ENCODE data around the gene ETS2. TPM values are rescaled to one million over a fixed set of nuclear protein-coding genes. Genes with fewer than 3 reads are reported as not detected.
A peak's percentile ranks its signal among the peaks of the same experiment; 100 is the strongest.

ETS2 gene
- total and polyA plus RNA-seq, 7 donors = 37.0 to 494 (median 94.5) TPM

DNA sequence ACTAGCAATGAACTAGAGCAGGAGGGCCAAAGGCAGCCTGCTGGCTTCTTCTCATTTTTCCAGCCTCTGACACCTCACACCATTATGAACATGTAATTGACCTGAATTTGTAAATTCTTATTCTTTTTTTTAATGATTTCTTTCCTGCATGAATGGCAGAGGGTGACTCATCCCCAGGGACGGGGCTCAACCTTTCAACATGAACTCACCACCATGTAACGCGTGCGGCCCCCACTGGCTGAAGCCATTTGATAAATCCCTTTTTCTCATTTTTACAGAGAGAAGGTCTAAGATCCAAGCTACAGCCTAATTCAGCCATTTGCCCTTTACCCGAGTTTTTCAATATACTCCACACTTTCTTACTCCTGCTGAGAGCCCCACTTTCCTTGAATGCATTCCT lies 9.3 kb upstream of the ETS2 start:
- TF ChIP-seq, protein P1, sequence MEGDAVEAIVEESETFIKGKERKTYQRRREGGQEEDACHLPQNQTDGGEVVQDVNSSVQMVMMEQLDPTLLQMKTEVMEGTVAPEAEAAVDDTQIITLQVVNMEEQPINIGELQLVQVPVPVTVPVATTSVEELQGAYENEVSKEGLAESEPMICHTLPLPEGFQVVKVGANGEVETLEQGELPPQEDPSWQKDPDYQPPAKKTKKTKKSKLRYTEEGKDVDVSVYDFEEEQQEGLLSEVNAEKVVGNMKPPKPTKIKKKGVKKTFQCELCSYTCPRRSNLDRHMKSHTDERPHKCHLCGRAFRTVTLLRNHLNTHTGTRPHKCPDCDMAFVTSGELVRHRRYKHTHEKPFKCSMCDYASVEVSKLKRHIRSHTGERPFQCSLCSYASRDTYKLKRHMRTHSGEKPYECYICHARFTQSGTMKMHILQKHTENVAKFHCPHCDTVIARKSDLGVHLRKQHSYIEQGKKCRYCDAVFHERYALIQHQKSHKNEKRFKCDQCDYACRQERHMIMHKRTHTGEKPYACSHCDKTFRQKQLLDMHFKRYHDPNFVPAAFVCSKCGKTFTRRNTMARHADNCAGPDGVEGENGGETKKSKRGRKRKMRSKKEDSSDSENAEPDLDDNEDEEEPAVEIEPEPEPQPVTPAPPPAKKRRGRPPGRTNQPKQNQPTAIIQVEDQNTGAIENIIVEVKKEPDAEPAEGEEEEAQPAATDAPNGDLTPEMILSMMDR (IDR thresholded peaks at IDR 0.05) = no peak
- intact Hi-C loops (cut with DNase I) = no loop called here
- Histone ChIP-seq H3K4me1 (no peaks in the 10 kb centered on the region), H3K9me3 (peaks cover 7% of the 10 kb centered on the region), H3K27me3 (ENCODE audit: insufficient read depth in 3 of 3, low read length in 2 of 3) (no peaks in the 10 kb centered on the region), H3K36me3 (ENCODE audit: insufficient read depth in 1 of 2, low read depth in 1 of 2) (no peaks in the 10 kb centered on the region), H3K4me3 (no peak overlapping the region), H3K27ac (no peak overlapping the region)
- DNase-seq (no peak), ATAC-seq (no peak)
- WGBS, 3 donors = 91 to 94% (median 94%) methylated on average over 5 of the region's 5 CpGs

DNA sequence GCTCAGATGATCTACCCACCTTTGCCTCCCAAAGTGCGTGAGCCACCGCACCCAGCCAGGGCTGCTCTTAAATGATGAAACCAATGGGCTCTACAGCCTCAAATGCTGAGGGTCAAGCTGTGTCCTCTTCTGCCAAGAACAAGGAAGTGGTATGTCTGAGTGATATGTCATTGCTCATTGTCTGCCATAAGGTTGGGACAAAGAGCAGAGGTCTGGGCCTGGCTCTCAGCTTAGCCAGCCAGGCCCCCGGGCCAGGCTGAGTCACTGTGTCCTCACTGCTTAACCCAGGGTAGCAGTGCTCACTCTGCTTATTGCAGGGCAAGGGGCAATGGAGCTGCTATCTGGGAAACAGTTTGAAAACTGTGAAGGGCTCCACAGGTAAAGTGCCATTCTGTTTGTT lies 8.3 kb upstream of the ETS2 start:
- H3K4me1 ChIP-seq = no peaks in the 10 kb centered on the region
- ATAC-seq = peak in 1 of 4 donors; percentile 26
- H3K27me3 ChIP-seq (ENCODE audit: insufficient read depth in 3 of 3, low read length in 2 of 3) = no peaks in the 10 kb centered on the region
- TF ChIP-seq, protein P1 (IDR thresholded peaks at IDR 0.05) = no peak
- intact Hi-C loops (cut with DNase I) = no loop called here
- no peak overlapping the region for H3K27ac ChIP-seq
- no peak for DNase-seq
- WGBS, 3 donors = 83 to 87% (median 85%) methylated on average over 3 of the region's 3 CpGs
- no peaks in the 10 kb centered on the region for H3K36me3 ChIP-seq (ENCODE audit: insufficient read depth in 1 of 2, low read depth in 1 of 2)
- no peak overlapping the region for H3K4me3 ChIP-seq
- H3K9me3 ChIP-seq = no peaks in the 10 kb centered on the region

DNA sequence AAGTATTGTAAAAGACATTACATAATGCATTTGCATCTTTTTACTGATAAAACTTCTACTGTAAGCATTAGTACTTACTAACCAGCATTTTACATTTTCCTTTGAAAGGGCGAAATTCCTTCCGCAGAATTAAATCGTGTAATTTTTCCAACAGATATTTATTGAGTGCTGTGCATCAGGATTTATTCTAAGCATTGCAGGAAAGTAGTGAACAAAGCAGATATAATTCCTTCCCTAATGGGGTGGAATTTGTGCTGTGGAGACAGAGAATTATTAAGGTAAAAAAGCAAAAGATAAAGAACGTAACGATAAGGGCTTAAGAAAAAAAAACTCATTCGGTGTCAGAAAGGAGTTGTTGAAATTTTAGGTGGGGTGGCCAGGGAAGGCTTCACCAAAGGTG lies 7.6 kb upstream of the ETS2 start:
- 93 to 96% (median 94%) methylated on average over 6 of the region's 6 CpGs for WGBS, 3 donors
- no peaks in the 10 kb centered on the region for H3K9me3 ChIP-seq
- ATAC-seq = no peak
- intact Hi-C loops (cut with DNase I) = no loop called here
- H3K36me3 ChIP-seq (ENCODE audit: insufficient read depth in 1 of 2, low read depth in 1 of 2) = no peaks in the 10 kb centered on the region
- no peak for DNase-seq
- H3K4me3 ChIP-seq = no peak overlapping the region
- no peaks in the 10 kb centered on the region for H3K4me1 ChIP-seq
- H3K27me3 ChIP-seq (ENCODE audit: insufficient read depth in 3 of 3, low read length in 2 of 3) = no peaks in the 10 kb centered on the region
- TF ChIP-seq, protein P1 (IDR thresholded peaks at IDR 0.05) = no peak
- no peak overlapping the region for H3K27ac ChIP-seq

DNA sequence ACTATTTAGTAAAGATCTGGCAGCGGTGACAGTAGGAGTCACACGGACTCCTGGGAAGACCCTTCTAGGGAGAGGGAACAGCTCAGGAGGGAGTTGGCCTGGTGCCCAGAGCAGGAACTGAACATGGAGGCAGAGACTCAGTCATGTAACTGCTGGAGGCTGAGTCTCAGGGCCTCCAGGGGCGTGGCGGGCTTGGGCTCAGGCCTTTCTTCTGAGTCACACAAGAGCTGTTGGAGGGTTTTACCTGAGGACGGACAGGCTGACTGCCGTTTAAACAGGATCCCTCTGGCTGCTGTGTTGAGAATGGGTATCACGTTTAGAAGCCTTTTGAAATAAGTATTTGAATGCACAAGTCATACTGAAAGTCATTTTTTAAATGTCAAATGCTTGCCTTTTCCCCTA lies 7.2 kb upstream of the ETS2 start:
- Histone ChIP-seq H3K27me3 (ENCODE audit: insufficient read depth in 3 of 3, low read length in 2 of 3) (no peaks in the 10 kb centered on the region), H3K27ac (no peak overlapping the region), H3K4me3 (no peak overlapping the region), H3K36me3 (ENCODE audit: insufficient read depth in 1 of 2, low read depth in 1 of 2) (no peaks in the 10 kb centered on the region), H3K4me1 (no peaks in the 10 kb centered on the region), H3K9me3 (no peaks in the 10 kb centered on the region)
- intact Hi-C loops (cut with DNase I) = no loop called here
- ATAC-seq = no peak
- 75 to 82% (median 76%) methylated on average over 7 of the region's 7 CpGs for WGBS, 3 donors
- DNase-seq = no peak
- TF ChIP-seq, protein P1 (IDR thresholded peaks at IDR 0.05) = no peak

DNA sequence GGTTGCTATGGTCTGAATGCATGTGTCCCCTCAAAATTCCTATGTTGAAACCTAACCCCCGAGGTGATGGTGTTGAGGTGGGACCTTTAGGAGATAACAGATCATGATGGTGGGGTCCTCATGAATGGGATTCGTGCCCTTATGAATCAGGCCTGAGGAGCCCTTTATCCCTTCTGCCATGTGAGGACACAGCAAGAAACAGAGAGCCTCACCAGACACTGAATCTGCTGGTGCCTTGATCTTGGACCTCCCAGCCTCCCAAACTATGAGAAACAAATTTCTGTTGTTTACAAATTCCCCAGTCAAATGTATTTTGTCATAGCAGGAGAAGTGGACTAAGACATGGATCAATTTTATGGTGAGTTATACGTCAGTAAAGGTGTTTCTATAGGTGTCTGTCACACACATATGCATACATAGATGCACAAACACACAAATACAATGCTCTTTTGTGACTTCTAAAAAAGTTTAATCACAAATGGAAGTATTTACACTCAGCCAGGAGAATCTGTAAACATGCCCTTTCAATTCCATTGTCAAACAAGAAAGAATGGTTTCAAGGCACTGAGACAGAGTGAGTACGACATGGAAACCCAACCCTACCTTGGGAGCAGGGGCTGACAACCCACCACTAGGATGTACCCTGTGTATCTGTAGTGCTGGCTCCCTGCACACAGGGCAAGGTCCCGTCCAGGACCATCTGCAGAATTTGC lies 5.5 kb upstream of the ETS2 start:
- no peaks in the 10 kb centered on the region for H3K36me3 ChIP-seq (ENCODE audit: insufficient read depth in 1 of 2, low read depth in 1 of 2)
- WGBS, 3 donors = 89 to 95% (median 90%) methylated on average over 5 of the region's 5 CpGs
- ATAC-seq = no peak
- no peaks in the 10 kb centered on the region for H3K27me3 ChIP-seq (ENCODE audit: insufficient read depth in 3 of 3, low read length in 2 of 3)
- TF ChIP-seq, protein P1 (IDR thresholded peaks at IDR 0.05) = no peak
- no peak overlapping the region for H3K27ac ChIP-seq
- intact Hi-C loops (cut with DNase I) = loop anchor here in 1 of 2 donors (10.0 kb wide), 1 partner anchor 185 kb away; no protein-coding TSS in a partner anchor
- no peaks in the 10 kb centered on the region for H3K4me1 ChIP-seq
- H3K4me3 ChIP-seq = no peak overlapping the region
- no peaks in the 10 kb centered on the region for H3K9me3 ChIP-seq
- no peak for DNase-seq
